OCI-LY1 (cell line): Measurements from ENCODE around the gene CD101.

Experiments
- H2AFZ ChIP-seq: fragments of 200-600 bp; sonication (generic), shearing (Covaris generic); 2 replicates; pipeline ENCODE4 v1.6.0; 2014; ENCODE audit warnings: antibody characterized with exemption, mild to moderate bottlenecking, low read length
- H3F3A ChIP-seq: fragments of 200-600 bp; sonication (generic), shearing (Covaris generic); 2 replicates; pipeline ENCODE4 v1.6.0; 2014; ENCODE audit warnings: mild to moderate bottlenecking, antibody characterized with exemption, low read length, moderate library complexity; ENCODE audit not compliant: insufficient read depth
- H3K27ac ChIP-seq: fragments of 200-600 bp; sonication (generic); 2 replicates; pipeline ENCODE4 v1.5.1; 2014; ENCODE audit warnings: low read length, mixed run types, mild to moderate bottlenecking, low read depth; ENCODE audit not compliant: poor library complexity, severe bottlenecking
- H3K27me3 ChIP-seq: fragments of 200-600 bp; sonication (generic); 2 replicates; pipeline ENCODE4 v1.6.0; 2014; ENCODE audit warnings: antibody characterized with exemption, mild to moderate bottlenecking, low read length, moderate library complexity; ENCODE audit not compliant: insufficient read depth
- H3K36me3 ChIP-seq: fragments of 200-600 bp; sonication (generic); 2 replicates; pipeline ENCODE4 v1.6.1; 2014; ENCODE audit warnings: mild to moderate bottlenecking, antibody characterized with exemption, low read length, moderate library complexity, mixed read lengths; ENCODE audit not compliant: insufficient read depth
- H3K4me1 ChIP-seq: fragments of 200-600 bp; sonication (generic); 2 replicates; pipeline ENCODE4 v1.5.1; 2014; ENCODE audit warnings: mild to moderate bottlenecking, low read length, moderate library complexity; ENCODE audit not compliant: insufficient read depth, severe bottlenecking
- H3K4me2 ChIP-seq: fragments of 200-600 bp; sonication (generic), shearing (Covaris generic); 2 replicates; pipeline ENCODE4 v1.6.1; 2014; ENCODE audit warnings: low read length
- H3K4me3 ChIP-seq: fragments of 200-600 bp; sonication (generic); 2 replicates; pipeline ENCODE4 v1.5.1; 2014; ENCODE audit warnings: low read length, low read depth, mild to moderate bottlenecking, mixed read lengths; ENCODE audit not compliant: poor library complexity, severe bottlenecking
- H3K79me2 ChIP-seq: fragments of 200-600 bp; shearing (Covaris generic); 2 replicates; pipeline ENCODE4 v1.6.1; 2016; ENCODE audit warnings: mixed run types, low read length, mixed read lengths; ENCODE audit not compliant: insufficient read depth
- H3K9ac ChIP-seq: fragments of 200-600 bp; sonication (generic), shearing (Covaris generic); 2 replicates; pipeline ENCODE4 v1.6.1; 2014; ENCODE audit warnings: mild to moderate bottlenecking, low read length, mixed read lengths
- H3K9me2 ChIP-seq: fragments of 200-600 bp; sonication (generic), shearing (Covaris generic); 2 replicates; pipeline ENCODE4 v1.6.1; 2014; ENCODE audit warnings: low read depth, mild to moderate bottlenecking, low read length, mixed read lengths
- H3K9me3 ChIP-seq: fragments of 200-600 bp; shearing (Covaris generic); 2 replicates; pipeline ENCODE4 v1.6.1; 2014; ENCODE audit warnings: low read length, mixed read lengths
- H4K20me1 ChIP-seq: fragments of 200-600 bp; sonication (generic), shearing (Covaris generic); 2 replicates; pipeline ENCODE4 v1.6.0; 2016; ENCODE audit warnings: mild to moderate bottlenecking, low read length; ENCODE audit not compliant: insufficient read depth
- CTCF ChIP-seq: fragments of 200-600 bp; sonication (generic), shearing (Covaris generic); IDR thresholded peaks from 2 replicates; pipeline ENCODE4 v1.5.1; 2017; ENCODE audit warnings: mild to moderate bottlenecking, antibody characterized with exemption, low read length, moderate library complexity, mixed read lengths
- EZH2 ChIP-seq: fragments of 200-600 bp; sonication (generic), shearing (Covaris generic); IDR thresholded peaks from 2 replicates; pipeline ENCODE4 v1.8.0; 2017; ENCODE audit warnings: borderline replicate concordance, mixed run types, mild to moderate bottlenecking, antibody characterized with exemption, low read length, moderate library complexity, mixed read lengths

The CD101 gene

DNA sequence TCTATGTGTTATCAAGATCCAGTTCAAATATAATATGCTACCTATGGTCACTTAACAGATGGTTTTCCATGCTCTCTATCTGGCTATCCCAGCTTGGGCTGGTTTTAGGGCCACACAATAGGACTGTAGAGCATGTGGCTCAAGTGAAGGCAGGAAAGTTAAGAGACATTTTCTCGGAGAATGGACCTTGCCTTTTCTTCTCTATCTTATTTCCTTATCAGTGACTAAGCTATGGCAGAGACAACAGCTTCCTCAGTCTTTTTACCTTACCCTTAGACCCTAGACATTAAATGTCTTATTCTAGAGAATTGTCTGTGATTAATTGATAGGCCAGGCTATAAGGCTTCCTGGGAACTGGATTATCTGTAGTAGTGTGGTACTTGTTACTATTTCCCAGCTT, 28.1 kb downstream of the CD101 start:
- H4K20me1 ChIP-seq: no peaks in the 10 kb centered on the region
- H3K27ac ChIP-seq: no peak overlapping the region
- no peak overlapping the region for H3K4me2 ChIP-seq
- H3K9ac ChIP-seq: no peak overlapping the region
- H3F3A ChIP-seq: no peaks in the 10 kb centered on the region
- no peaks in the 10 kb centered on the region for H3K36me3 ChIP-seq
- no peaks in the 10 kb centered on the region for H3K9me3 ChIP-seq
- H2AFZ ChIP-seq: no peak overlapping the region
- no peaks in the 10 kb centered on the region for H3K79me2 ChIP-seq
- no peak overlapping the region for H3K4me3 ChIP-seq
- H3K27me3 ChIP-seq: no peaks in the 10 kb centered on the region
- H3K4me1 ChIP-seq: no peaks in the 10 kb centered on the region
- no peak for TF ChIP-seq CTCF
- TF ChIP-seq EZH2: no peak
- no peaks in the 10 kb centered on the region for H3K9me2 ChIP-seq

GRCh38 chr1:117030271-117030877, 28.8 kb downstream of the CD101 start:
- Histone ChIP-seq H3K9me3 (no peaks in the 10 kb centered on the region), H3K4me3 (no peak overlapping the region), H3K4me1 (no peaks in the 10 kb centered on the region), H3K4me2 (no peak overlapping the region), H3K9me2 (no peaks in the 10 kb centered on the region), H3F3A (no peaks in the 10 kb centered on the region), H3K9ac (no peak overlapping the region), H3K27ac (no peak overlapping the region), H2AFZ (no peak overlapping the region), H3K79me2 (no peaks in the 10 kb centered on the region), H3K36me3 (no peaks in the 10 kb centered on the region), H3K27me3 (no peaks in the 10 kb centered on the region), H4K20me1 (no peaks in the 10 kb centered on the region)
- TF ChIP-seq EZH2 (no peak), CTCF (no peak)

DNA sequence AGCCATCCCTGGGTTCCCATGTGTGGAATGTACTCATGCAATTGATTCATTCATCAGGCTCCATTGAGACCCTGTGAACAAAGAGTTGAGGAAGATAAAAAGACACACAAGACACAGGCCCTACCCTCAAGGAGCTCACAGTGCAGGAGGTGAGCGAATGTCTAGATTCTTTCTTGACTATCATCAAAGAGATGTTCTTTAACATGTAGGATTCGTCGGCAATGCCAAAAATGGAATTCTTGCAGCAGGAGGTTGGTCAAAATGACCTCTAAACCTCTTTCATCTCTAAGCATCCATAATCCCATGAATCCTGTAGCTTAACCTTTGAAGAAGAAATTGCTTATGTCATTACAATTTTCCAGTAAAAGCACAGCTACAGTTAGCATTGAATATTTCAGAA, 30.7 kb downstream of the CD101 start:
- Histone ChIP-seq H3K36me3 (no peaks in the 10 kb centered on the region), H3F3A (no peaks in the 10 kb centered on the region), H3K79me2 (no peaks in the 10 kb centered on the region), H3K9me2 (no peaks in the 10 kb centered on the region), H2AFZ (no peak overlapping the region), H3K9ac (no peak overlapping the region), H3K9me3 (no peaks in the 10 kb centered on the region), H3K27ac (no peak overlapping the region), H3K27me3 (no peaks in the 10 kb centered on the region), H3K4me3 (no peak overlapping the region), H3K4me1 (no peaks in the 10 kb centered on the region), H3K4me2 (no peak overlapping the region), H4K20me1 (no peaks in the 10 kb centered on the region)
- TF ChIP-seq EZH2 (no peak), CTCF (no peak)
